HFFc6 (cell line): ENCODE measurements around the gene MNAT1. TPM values are rescaled to one million over a fixed set of nuclear protein-coding genes. Genes with fewer than 3 reads are reported as not detected.

Experiments used
- DNase-seq: peaks from one replicate; pipeline ENCODE4 v3.0.0-alpha.2; 2018
- H3K27ac Mint-ChIP-seq: 2 replicates; pipeline ENCODE4 v1.8.0; 2020; ENCODE audit warnings: mild to moderate bottlenecking, mixed read lengths
- H3K27me3 Mint-ChIP-seq: 2 replicates; pipeline ENCODE4 v1.8.0; 2021; ENCODE audit warnings: mild to moderate bottlenecking, moderate library complexity, mixed read lengths; ENCODE audit not compliant: insufficient read depth
- H3K36me3 Mint-ChIP-seq: 2 replicates; pipeline ENCODE4 v1.8.0; 2021; ENCODE audit warnings: low read depth, mixed read lengths
- H3K4me1 Mint-ChIP-seq: 2 replicates; pipeline ENCODE4 v1.8.0; 2020; ENCODE audit warnings: low read depth, mixed read lengths
- H3K4me3 Mint-ChIP-seq: 2 replicates; pipeline ENCODE4 v1.8.0; 2020; ENCODE audit warnings: mild to moderate bottlenecking, moderate library complexity, mixed read lengths
- H3K9me3 Mint-ChIP-seq: 2 replicates; pipeline ENCODE4 v1.8.0; 2020; ENCODE audit warnings: mild to moderate bottlenecking, mixed read lengths
- CTCF ChIP-seq: fragments of 200-600 bp; sonication (generic); IDR thresholded peaks from 2 replicates; pipeline ENCODE4 v1.5.0; 2021; ENCODE audit warnings: antibody characterized with exemption, mild to moderate bottlenecking
- total RNA-seq, 6 experiments: library from RNA; stranded (reverse); fragmentation: NEBNext Ultra II Directional; extraction: Animal tissue kit (Norgen Biotek cat#: 25700); gene quantifications; 2 replicates in 1 of 6; 3 replicates in 5 of 6; pipeline ENCODE4 v1.2.3, GENCODE V29; 2021

MNAT1 gene
- total RNA-seq, 6 experiments from 2014 or later, result 55.8 to 69.4 (median 58.7) TPM

GRCh38 chr14:60946773-60947172, 212.2 kb downstream of the MNAT1 start:
- H3K4me3 Mint-ChIP-seq, result no peak overlapping the region
- DNase-seq, result no peak
- H3K36me3 Mint-ChIP-seq, result peaks cover 5% of the 10 kb centered on the region
- TF ChIP-seq CTCF, result no peak
- no peak overlapping the region for H3K27ac Mint-ChIP-seq
- peaks cover 29% of the 10 kb centered on the region for H3K4me1 Mint-ChIP-seq
- no peaks in the 10 kb centered on the region; the same call in 1 of the 2 replicates for H3K27me3 Mint-ChIP-seq
- no peaks in the 10 kb centered on the region for H3K9me3 Mint-ChIP-seq

GRCh38 chr14:60951776-60952435, 217.3 kb downstream of the MNAT1 start:
- Mint-ChIP-seq H3K27ac (no peak overlapping the region), H3K9me3 (peaks cover 13% of the 10 kb centered on the region), H3K27me3 (no peaks in the 10 kb centered on the region), H3K4me3 (no peak overlapping the region), H3K4me1 (no peaks in the 10 kb centered on the region), H3K36me3 (peaks cover 8% of the 10 kb centered on the region)
- no peak for TF ChIP-seq CTCF
- no peak for DNase-seq

- no peaks in the 10 kb centered on the region for H3K4me1 Mint-ChIP-seq
- H3K36me3 Mint-ChIP-seq, result peaks cover 41% of the 10 kb centered on the region
- no peak for DNase-seq
- no peak for TF ChIP-seq CTCF
- H3K27me3 Mint-ChIP-seq, result no peaks in the 10 kb centered on the region
- no peak overlapping the region for H3K4me3 Mint-ChIP-seq
- peaks cover 42% of the 10 kb centered on the region for H3K9me3 Mint-ChIP-seq
- no peak overlapping the region for H3K27ac Mint-ChIP-seq
These were observed 221.6 kb downstream of the MNAT1 start for GRCh38 chr14:60956202-60956601.

GRCh38 chr14:60956632-60957031, 222.1 kb downstream of the MNAT1 start:
- no peak overlapping the region for H3K27ac Mint-ChIP-seq
- TF ChIP-seq CTCF, result no peak
- DNase-seq, result no peak
- no peaks in the 10 kb centered on the region for H3K27me3 Mint-ChIP-seq
- H3K4me3 Mint-ChIP-seq, result no peak overlapping the region
- no peaks in the 10 kb centered on the region for H3K4me1 Mint-ChIP-seq
- peaks cover 42% of the 10 kb centered on the region for H3K9me3 Mint-ChIP-seq
- peaks cover 41% of the 10 kb centered on the region for H3K36me3 Mint-ChIP-seq

GRCh38 chr14:60958146-60958545, 223.6 kb downstream of the MNAT1 start:
- H3K4me3 Mint-ChIP-seq, result no peak overlapping the region
- no peaks in the 10 kb centered on the region for H3K27me3 Mint-ChIP-seq
- H3K36me3 Mint-ChIP-seq, result peaks cover 41% of the 10 kb centered on the region
- no peak for TF ChIP-seq CTCF
- no peaks in the 10 kb centered on the region for H3K4me1 Mint-ChIP-seq
- H3K9me3 Mint-ChIP-seq, result peaks cover 42% of the 10 kb centered on the region
- DNase-seq, result no peak
- H3K27ac Mint-ChIP-seq, result no peak overlapping the region
